Breast epithelium (tissue), 3 donors: ENCODE results near the gene UBAC2.

ENCODE experiments used
- CTCF ChIP-seq, 3 donors: fragments of 450-650 bp; IDR thresholded peaks; one replicate each; pipeline ENCODE4 v1.5.1; 2016 to 2017; ENCODE audit warnings: antibody characterized with exemption in 3 of 3, mild to moderate bottlenecking in 3 of 3, moderate library complexity in 3 of 3
- POLR2A ChIP-seq: fragments of 450-650 bp; IDR thresholded peaks from one replicate; pipeline ENCODE4 v1.6.1; 2016; ENCODE audit warnings: antibody characterized with exemption, mild to moderate bottlenecking, moderate library complexity
- POLR2AphosphoS5 ChIP-seq, 3 donors: sonication (generic); formaldehyde crosslinking; IDR thresholded peaks; one replicate each; pipeline ENCODE4 v1.6.1; 2017; ENCODE audit warnings: antibody characterized with exemption in 3 of 3

GRCh38 chr13:99396446-99396845 lies 195.8 kb downstream of the UBAC2 start:
- no peak for TF ChIP-seq CTCF (IDR thresholded peaks at IDR 0.05)
- TF ChIP-seq POLR2A = no peak
- TF ChIP-seq POLR2AphosphoS5 (IDR thresholded peaks at IDR 0.05) = no peak
